RWPE2 (cell line): ENCODE results near the gene CBS.
A peak's percentile ranks its signal among the peaks of the same experiment; 100 is the strongest.
"Not testable (repeated sequence)": the region's sequence is repeated elsewhere in the genome, so short reads cannot be mapped to it uniquely, and the experiment has no call there.

Source experiments
- ATAC-seq: fragments of 200-7000 bp; cut with Tn5 transposase; 3 replicates; pipeline ENCODE4 v1.9.1; 2021; ENCODE audit warnings: low read depth
- DNase-seq: peaks from one replicate; pipeline ENCODE4 v3.0.0-alpha.2; 2020; ENCODE audit warnings: low spot score
- H3K27ac ChIP-seq: fragments of 450-650 bp; 2 replicates; pipeline ENCODE4 v1.5.1; 2017; ENCODE audit warnings: mild to moderate bottlenecking; ENCODE audit not compliant: poor library complexity, severe bottlenecking
- H3K27me3 ChIP-seq: fragments of 250-450 bp; sonication (Bioruptor Pico); 2 replicates; pipeline ENCODE4 v1.5.1; 2021; ENCODE audit warnings: mild to moderate bottlenecking, moderate library complexity; ENCODE audit not compliant: insufficient read depth, poor library complexity, severe bottlenecking
- H3K36me3 ChIP-seq: fragments of 250-450 bp; sonication (Bioruptor Pico); 2 replicates; pipeline ENCODE4 v1.5.1; 2020; ENCODE audit warnings: low read depth, mild to moderate bottlenecking, moderate library complexity
- H3K4me1 ChIP-seq: fragments of 250-450 bp; sonication (Bioruptor Pico); 2 replicates; pipeline ENCODE4 v1.5.1; 2021; ENCODE audit warnings: mild to moderate bottlenecking, moderate library complexity; ENCODE audit not compliant: insufficient read depth, poor library complexity, severe bottlenecking
- H3K4me3 ChIP-seq: fragments of 250-450 bp; sonication (Bioruptor Pico); 2 replicates; pipeline ENCODE4 v1.5.1; 2021; ENCODE audit warnings: mild to moderate bottlenecking, moderate library complexity; ENCODE audit not compliant: severe bottlenecking
- H3K9me3 ChIP-seq: fragments of 250-450 bp; sonication (Bioruptor Pico); 2 replicates; pipeline ENCODE4 v1.5.1; 2021; ENCODE audit warnings: mild to moderate bottlenecking, moderate library complexity; ENCODE audit not compliant: severe bottlenecking

CBS gene

DNA sequence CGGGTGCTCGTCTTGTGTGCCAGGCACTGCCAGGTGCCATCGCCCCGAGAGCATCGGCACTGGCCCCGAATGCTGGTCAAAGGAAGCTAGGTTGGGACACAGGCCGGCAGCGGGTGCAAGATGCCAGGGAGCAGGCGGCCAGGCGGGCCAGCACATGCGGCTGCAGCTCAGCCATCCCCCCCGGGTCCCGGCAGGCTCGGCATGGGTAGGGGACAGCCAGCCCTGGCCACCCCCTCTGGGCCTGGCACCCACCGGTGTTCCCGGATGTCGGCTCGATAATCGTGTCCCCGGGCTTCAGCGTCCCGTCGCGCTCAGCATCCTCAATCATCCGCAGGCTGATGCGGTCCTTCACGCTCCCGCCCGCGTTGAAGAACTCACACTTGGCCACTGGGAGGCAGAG, 9.6 kb downstream of the CBS start:
- not testable (repeated sequence) for H3K4me1 ChIP-seq, H3K4me3 ChIP-seq, H3K27me3 ChIP-seq, H3K36me3 ChIP-seq, H3K9me3 ChIP-seq, ATAC-seq, H3K27ac ChIP-seq
- peak; percentile 14 for DNase-seq

DNA sequence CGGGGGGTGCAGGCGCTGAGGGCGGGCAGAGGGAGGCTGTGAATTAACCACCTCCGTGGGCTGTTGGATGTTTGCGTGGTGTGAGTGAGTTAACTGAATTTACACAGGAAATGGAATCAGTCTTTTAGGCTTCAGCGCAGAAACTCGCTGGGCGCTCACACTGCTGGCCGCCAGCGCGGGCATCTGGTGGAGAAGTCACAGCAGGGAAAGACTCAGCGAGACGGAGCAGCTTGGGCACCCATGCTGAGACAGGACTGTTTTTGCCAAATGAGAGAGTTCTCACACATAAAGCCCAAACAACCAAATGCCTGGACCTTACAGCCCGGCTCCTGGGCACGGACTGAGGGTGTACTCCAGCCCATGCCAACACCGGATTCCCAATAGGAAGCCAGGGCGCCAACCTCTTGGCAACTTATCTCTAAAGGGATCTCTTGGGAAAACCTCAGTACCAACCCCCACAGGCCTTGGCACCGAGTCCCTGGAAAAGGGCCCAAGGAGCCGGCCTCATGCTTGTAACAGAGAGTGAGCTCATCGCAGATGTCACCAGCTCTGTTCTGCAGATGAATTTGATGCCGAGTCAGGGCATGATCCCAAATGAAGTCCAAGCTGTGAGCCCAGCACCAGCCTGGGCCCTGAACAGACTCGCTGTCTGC, 11.2 kb downstream of the CBS start:
- not testable (repeated sequence) for H3K27me3 ChIP-seq, H3K4me3 ChIP-seq, H3K9me3 ChIP-seq, ATAC-seq, DNase-seq, H3K4me1 ChIP-seq, H3K27ac ChIP-seq, H3K36me3 ChIP-seq

DNA sequence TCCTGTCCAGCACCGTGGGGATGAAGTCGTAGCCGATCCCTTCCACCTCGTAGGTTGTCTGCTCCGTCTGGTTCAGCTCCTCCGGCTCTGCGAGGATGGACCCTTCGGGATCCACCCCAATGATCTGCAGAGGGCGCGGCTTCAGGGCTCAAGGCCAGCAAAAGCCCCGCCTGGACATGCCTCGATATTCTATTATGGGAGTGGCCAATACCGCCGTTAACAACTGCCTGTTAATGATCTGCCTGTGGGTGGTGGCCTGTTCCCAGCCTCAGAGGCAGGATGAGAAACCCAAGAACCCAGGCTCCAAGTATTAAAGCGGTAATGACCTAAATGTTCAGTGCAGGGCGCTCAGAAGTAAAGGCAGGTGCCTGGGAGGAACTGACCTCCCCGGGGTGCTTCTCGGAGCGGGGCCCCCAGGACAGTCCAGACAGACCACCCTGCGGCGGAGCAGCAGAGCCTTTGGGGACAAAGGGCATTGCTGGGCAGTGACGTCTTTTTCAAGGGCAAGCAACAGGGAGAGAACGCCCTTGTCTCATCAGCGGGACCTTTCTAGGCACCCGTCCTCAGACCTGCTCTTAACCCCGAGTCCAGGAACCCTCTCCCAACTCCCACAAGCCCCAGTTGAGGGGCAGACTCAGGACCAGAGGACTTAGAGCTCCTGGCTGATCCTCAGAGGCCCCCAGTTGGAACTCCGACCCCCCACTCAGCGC, 12.5 kb downstream of the CBS start:
- DNase-seq, H3K4me3 ChIP-seq, H3K9me3 ChIP-seq, H3K27ac ChIP-seq, H3K27me3 ChIP-seq, H3K36me3 ChIP-seq, ATAC-seq, H3K4me1 ChIP-seq: not testable (repeated sequence)

GRCh38 chr21:43053112-43053511, 22.5 kb downstream of the CBS start:
- not testable (repeated sequence) for DNase-seq, H3K36me3 ChIP-seq, ATAC-seq, H3K27ac ChIP-seq, H3K4me1 ChIP-seq, H3K4me3 ChIP-seq, H3K27me3 ChIP-seq, H3K9me3 ChIP-seq

GRCh38 chr21:43045876-43046821, 29.5 kb downstream of the CBS start:
- H3K27ac ChIP-seq, H3K27me3 ChIP-seq, H3K4me3 ChIP-seq, H3K4me1 ChIP-seq, H3K36me3 ChIP-seq, H3K9me3 ChIP-seq: not testable (repeated sequence)
- peak; percentile 38 for ATAC-seq
- DNase-seq, result peak; percentile 20

DNA sequence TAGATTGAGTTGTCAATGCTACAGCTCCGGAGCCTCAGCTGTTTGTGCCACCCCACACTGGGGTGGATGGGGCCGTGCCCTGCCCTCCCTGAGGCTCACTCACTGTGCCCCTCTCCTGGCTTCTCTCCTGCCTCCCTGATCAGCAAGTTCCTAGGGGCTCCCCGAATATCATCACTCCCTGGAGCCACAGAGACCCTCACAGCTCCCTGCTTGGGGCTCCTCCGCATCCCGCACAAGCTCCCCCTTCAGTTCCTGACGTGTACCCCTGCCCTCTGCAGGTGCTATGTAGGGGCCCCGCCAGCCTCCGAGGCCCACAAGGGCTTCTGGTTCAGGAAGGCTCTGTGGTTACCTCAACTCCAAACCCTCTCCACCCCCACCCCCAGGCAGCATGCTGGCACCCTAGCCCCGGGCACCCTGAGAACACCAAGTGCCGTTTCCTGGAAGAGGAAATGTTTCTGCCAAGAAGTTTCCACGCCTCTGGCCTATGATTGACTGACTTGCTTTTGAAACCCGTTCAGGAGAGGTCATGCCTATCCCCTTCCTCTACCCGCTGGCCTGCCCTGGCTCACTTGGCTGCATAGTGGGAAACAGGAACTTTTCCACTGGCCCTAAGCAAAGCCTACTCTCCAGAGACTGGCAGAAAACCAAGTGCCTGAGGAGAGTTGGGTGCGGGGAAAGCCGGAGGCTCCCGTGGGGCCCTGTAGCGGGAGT, 30.3 kb downstream of the CBS start:
- peak; percentile 19 for DNase-seq
- H3K36me3 ChIP-seq, H3K27me3 ChIP-seq, H3K4me1 ChIP-seq, H3K4me3 ChIP-seq, H3K27ac ChIP-seq, H3K9me3 ChIP-seq: not testable (repeated sequence)
- ATAC-seq, result peak; percentile 64

GRCh38 chr21:43044547-43044946, 31.1 kb downstream of the CBS start:
- not testable (repeated sequence) for H3K36me3 ChIP-seq, H3K4me3 ChIP-seq, ATAC-seq, H3K9me3 ChIP-seq, H3K27ac ChIP-seq, H3K4me1 ChIP-seq, H3K27me3 ChIP-seq
- DNase-seq, result peak; percentile 10

DNA sequence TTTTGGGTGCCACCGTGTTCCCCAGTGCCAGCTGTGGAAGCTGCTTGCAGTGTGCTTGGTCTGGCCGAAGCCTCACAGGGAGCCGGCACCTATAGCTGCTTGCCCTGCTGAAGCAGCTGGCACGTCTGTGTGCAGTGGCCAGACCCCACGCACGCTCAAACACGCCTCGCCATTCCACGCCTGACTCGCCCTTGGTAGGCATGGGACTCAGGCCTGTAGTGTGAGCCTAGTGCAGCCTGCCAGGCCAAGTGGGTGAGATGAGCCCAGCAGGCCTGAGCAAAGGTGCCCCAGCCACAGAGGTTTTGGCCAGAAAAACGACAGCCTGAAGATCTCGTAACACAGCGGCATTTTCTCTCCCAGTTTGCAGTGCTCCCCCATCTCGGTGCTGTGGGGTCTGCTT, 32.3 kb downstream of the CBS start:
- H3K27me3 ChIP-seq, H3K4me3 ChIP-seq, H3K27ac ChIP-seq, H3K9me3 ChIP-seq, ATAC-seq, H3K4me1 ChIP-seq, H3K36me3 ChIP-seq: not testable (repeated sequence)
- DNase-seq, result peak; percentile 35

- H3K4me3 ChIP-seq, H3K36me3 ChIP-seq, H3K27ac ChIP-seq, H3K9me3 ChIP-seq, H3K27me3 ChIP-seq, H3K4me1 ChIP-seq: not testable (repeated sequence)
- ATAC-seq (peak; percentile 13; the same call in 1 of the 3 replicates), DNase-seq (peak; percentile 7)
These were observed 33.5 kb downstream of the CBS start for GRCh38 chr21:43042169-43042568.

- not testable (repeated sequence) for H3K4me1 ChIP-seq, H3K27me3 ChIP-seq, DNase-seq, H3K4me3 ChIP-seq, H3K27ac ChIP-seq, H3K36me3 ChIP-seq, H3K9me3 ChIP-seq, ATAC-seq
These were observed 37.0 kb downstream of the CBS start for GRCh38 chr21:43038659-43039044.
